ENCODE data around the gene NELL1.
"Not testable (repeated sequence)": the region's sequence is repeated elsewhere in the genome, so short reads cannot be mapped to it uniquely, and the experiment has no call there.

The NELL1 gene

DNA sequence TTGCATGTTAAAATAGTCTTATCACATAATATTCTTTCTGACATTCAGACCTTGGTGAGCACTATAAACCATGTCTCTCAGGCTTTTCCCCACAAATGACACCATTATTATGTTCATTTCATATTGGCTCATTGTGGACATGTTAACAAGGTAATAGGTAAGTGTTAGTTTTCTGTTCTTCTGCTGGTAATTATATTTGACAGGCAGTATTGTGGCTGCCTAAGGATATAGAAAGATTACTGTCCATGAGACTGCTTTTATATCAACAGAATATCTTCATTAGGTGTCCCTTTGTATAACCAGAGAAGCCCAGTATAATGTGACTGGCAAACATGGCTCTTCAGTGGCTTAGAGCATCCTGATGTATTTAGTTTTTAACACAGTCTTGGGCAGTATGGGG is 590.7 kb downstream of the NELL1 start:
- TF ChIP-seq, protein P1, sequence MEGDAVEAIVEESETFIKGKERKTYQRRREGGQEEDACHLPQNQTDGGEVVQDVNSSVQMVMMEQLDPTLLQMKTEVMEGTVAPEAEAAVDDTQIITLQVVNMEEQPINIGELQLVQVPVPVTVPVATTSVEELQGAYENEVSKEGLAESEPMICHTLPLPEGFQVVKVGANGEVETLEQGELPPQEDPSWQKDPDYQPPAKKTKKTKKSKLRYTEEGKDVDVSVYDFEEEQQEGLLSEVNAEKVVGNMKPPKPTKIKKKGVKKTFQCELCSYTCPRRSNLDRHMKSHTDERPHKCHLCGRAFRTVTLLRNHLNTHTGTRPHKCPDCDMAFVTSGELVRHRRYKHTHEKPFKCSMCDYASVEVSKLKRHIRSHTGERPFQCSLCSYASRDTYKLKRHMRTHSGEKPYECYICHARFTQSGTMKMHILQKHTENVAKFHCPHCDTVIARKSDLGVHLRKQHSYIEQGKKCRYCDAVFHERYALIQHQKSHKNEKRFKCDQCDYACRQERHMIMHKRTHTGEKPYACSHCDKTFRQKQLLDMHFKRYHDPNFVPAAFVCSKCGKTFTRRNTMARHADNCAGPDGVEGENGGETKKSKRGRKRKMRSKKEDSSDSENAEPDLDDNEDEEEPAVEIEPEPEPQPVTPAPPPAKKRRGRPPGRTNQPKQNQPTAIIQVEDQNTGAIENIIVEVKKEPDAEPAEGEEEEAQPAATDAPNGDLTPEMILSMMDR (IDR thresholded peaks at IDR 0.05; ENCODE audit: insufficient read depth, missing control alignments), result no peak
- DNase-seq (ENCODE audit: insufficient read length, low spot score), result no peak
- no peak for FAIRE-seq

DNA sequence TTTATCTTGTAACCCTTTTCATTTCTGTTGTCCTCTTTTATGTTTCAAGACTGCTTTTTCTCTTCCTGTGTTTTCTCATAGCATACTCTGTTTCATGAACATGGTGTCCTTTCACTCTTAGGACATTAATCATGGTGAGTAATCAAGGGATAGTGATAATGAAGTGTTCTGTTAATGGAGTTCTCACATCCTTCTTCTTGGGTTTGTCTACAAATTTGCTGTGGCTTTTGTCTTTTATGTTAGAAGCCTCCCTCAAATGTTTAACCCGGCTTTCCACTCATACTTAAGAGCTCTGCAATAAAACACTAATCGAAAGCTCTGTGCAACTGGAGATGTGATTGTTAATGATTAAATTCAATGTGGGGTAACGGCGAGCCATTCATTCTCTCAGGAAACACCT is 593.6 kb downstream of the NELL1 start:
- TF ChIP-seq, protein P1 (IDR thresholded peaks at IDR 0.05; ENCODE audit: insufficient read depth, missing control alignments), result no peak
- DNase-seq (ENCODE audit: insufficient read length, low spot score) (no peak), FAIRE-seq (no peak)

DNA sequence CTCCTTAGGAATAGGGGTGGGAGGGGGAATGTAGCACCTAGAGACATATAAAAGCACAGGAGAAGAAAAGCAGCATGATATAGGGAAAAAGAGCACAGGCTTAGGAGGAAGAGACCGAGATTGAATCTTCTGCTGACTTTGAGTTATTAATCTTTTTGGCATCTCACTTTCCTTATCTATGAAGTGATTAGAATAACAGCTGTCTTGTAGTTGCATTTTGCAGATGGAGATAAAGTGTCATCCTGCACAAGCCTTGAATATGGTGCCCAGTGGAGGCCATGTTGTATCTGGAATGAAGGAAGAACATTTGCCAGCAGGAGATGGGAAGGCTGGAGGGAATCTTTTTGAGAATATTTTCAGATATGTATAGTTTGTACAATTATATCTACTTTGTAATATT is 594.7 kb downstream of the NELL1 start:
- TF ChIP-seq, protein P1 (IDR thresholded peaks at IDR 0.05; ENCODE audit: insufficient read depth, missing control alignments), result no peak
- DNase-seq (ENCODE audit: insufficient read length, low spot score) (no peak), FAIRE-seq (no peak)

DNA sequence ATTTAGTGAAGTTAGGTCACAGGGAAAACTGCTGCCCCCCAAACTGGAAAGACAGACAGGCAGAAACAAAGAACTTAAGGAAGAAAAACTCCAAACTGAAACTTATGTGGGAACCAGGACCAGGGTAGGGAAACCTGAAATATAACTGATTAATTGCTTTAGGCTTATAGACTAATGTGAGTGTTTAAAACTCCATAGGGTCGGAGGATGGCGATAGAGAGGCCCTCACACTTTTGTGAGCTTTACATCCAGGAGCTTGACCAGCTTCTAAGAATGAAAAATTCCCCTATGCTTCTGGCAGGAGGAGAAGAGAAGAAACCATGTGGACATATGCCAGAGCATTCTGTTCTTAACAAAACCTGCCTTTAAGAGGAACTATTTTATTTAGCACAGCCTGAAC is 598.6 kb downstream of the NELL1 start:
- TF ChIP-seq, protein P1 (IDR thresholded peaks at IDR 0.05; ENCODE audit: insufficient read depth, missing control alignments), result no peak
- DNase-seq (ENCODE audit: insufficient read length, low spot score) (no peak), FAIRE-seq (no peak)

DNA sequence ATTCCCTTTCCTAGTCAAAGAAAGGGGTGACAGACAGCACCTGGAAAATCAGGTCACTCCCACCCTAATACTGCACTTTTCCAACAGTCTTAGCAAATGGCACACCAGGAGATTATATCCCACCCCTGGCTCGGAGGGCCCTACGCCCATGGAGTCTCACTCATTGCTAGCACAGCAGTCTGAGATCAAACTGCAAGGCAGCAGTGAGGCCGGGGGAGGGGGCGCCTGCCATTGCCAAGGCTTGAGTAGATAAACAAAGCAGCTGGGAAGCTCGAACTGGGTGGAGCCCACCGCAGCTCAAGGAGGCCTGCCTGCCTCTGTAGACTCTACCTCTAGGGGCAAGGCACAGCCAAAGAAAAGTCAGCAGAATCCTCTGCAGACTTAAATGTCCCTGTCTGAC is 602.8 kb downstream of the NELL1 start:
- not testable (repeated sequence) for FAIRE-seq; DNase-seq (ENCODE audit: insufficient read length, low spot score)

DNA sequence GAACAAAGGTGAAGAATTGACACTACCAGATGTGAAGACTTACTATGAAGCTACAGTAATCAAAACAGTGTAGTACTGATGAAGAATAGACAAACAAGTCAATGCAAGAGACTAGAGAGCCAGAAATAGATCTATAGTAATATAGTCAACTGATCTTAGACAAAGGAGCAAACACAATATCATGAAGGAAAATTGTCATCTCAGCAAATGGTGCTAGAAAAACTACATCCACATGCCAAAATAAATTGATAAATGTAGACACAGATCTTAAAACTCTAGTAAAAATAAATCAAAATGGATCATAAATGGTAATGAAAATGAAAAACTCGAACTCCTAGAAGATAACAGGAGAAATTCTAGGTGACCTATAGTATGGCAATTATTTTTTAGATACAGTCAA is 609.5 kb downstream of the NELL1 start:
- DNase-seq (ENCODE audit: insufficient read length, low spot score) (no peak), FAIRE-seq (no peak)
- TF ChIP-seq, protein P1 (IDR thresholded peaks at IDR 0.05; ENCODE audit: insufficient read depth, missing control alignments), result no peak

DNA sequence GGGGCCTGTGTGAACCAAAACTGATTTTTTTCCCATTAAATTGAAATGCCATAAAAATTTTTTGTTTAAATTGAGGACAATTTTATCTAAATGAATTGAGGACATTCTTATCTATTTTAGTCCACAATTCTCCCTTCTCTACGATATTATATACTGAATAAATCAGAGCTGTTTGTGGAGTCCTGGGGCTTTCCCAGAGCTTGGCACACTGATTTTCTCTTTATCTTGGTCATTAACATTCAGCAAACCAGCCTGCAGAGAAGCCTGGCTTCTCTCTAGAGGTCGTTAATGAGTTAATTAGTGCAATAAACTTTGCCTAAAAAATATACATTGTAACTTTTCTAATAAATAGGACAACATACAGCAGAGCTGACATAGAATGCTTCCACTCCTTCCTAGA is 615.7 kb downstream of the NELL1 start:
- DNase-seq (ENCODE audit: insufficient read length, low spot score) (no peak), FAIRE-seq (no peak)

More for the DNA sequence above, 615.7 kb downstream of the NELL1 start:
- TF ChIP-seq, protein P1 (IDR thresholded peaks at IDR 0.05; ENCODE audit: insufficient read depth, missing control alignments), result no peak

Measured in D721Med (cell line).